Natural killer cell treated with Interleukin-12 subunit alpha and Interleukin-12 subunit beta and Interleukin-15 and Interleukin-18, amount 100 ng/mL, for 72 hours (primary cell): Measurements from ENCODE around the gene ZNF799. TPM values are rescaled to one million over a fixed set of nuclear protein-coding genes. Genes with fewer than 3 reads are reported as not detected.
"Not testable (repeated sequence)": the region's sequence is repeated elsewhere in the genome, so short reads cannot be mapped to it uniquely, and the experiment has no call there.

Source experiments
- ATAC-seq, 2 donors: fragments of 150-1000 bp; cut with Tn5 transposase in 1 of 2; sonication (Bioruptor Pico), chemical (Tn5 transposase) in 1 of 2; 2 replicates each; pipeline ENCODE4 v1.10.0; 2021
- DNase-seq: peaks from one replicate; pipeline ENCODE4 v3.0.0; 2022; ENCODE audit warnings: low spot score
- H3K27ac Mint-ChIP-seq, 2 donors: 1 replicate in 1 of 2; 2 replicates in 1 of 2; pipeline ENCODE4 v1.8.0; 2022; ENCODE audit warnings: mixed read lengths in 2 of 2, mild to moderate bottlenecking in 1 of 2, moderate library complexity in 1 of 2
- H3K27me3 Mint-ChIP-seq, 2 donors: 1 replicate in 1 of 2; 2 replicates in 1 of 2; pipeline ENCODE4 v1.8.0; 2022; ENCODE audit warnings: mixed read lengths in 2 of 2
- H3K36me3 Mint-ChIP-seq: one replicate; pipeline ENCODE4 v1.8.0; 2022; ENCODE audit warnings: mixed read lengths
- H3K4me1 Mint-ChIP-seq, 2 donors: 1 replicate in 1 of 2; 2 replicates in 1 of 2; pipeline ENCODE4 v1.8.0; 2022; ENCODE audit warnings: low read depth in 2 of 2, mixed read lengths in 2 of 2, mild to moderate bottlenecking in 1 of 2
- H3K4me3 Mint-ChIP-seq: one replicate; pipeline ENCODE4 v1.8.0; 2022; ENCODE audit warnings: mixed read lengths
- H3K9me3 Mint-ChIP-seq: 2 replicates; pipeline ENCODE4 v1.8.0; 2022; ENCODE audit warnings: mixed read lengths
- total RNA-seq, 2 donors: library from RNA; stranded (reverse); gene quantifications; one replicate each; pipeline ENCODE4 v1.2.3, GENCODE V29; 2022

The ZNF799 gene
- 1 to 10 TPM; 3.2 to 6.4 TPM for total RNA-seq

DNA sequence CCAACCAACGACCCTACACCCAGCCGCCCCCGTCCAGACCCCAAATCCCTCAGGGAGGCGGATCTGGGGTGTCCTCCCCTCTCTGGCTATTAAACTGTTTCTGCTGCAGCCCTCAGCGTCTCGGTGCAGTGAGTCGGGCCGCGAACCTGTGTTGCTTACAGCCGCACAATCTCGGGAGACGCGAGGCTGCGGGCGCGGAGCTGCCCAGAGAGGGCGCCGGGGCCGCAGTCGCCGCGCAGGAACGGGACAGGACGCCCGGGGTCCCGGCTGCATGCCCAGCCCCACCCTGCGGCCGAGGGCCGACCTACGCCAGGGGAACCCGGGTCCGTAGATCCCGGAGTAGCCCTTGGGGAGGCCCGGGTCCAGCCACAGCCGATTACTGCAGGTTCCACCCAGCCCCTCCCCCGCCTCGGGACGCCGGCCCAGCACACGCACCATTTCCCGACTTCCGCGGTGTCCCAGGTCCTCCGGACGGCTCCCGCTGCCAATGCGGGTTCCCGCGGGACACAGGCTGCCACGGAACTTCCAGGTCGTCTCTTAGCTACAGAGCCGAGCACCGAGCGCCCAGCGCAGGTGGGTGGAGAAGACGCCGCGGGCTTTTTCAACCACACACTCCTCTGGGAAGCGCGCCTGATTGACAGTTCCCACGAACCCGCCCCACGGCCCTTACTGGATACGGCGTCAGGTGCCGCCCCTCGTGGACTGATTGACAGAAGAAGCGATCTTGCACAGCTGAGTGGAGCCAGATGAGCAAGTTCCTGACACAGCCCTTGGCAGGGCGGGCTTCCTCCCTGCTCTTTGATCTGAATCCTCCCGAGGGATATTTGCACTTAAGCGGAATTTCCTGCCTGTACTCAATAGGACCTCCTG is at the start of gene ZNF799:
ZNF799 (minus strand) TSS at position 639 of the 870 bp plus-strand sequence; CDS start at position 438, 201 bp downstream.
- ATAC-seq (peak; percentile 97 to 99), DNase-seq (peak; percentile 93)
- peak within 1 kb of the TSS; percentile 49 to 88 for H3K27ac Mint-ChIP-seq
- peaks cover 5 to 12% of the 10 kb centered on the region in 2 donors for H3K4me1 Mint-ChIP-seq
- H3K36me3 Mint-ChIP-seq, result peaks cover 11% of the 10 kb centered on the region
- H3K4me3 Mint-ChIP-seq, result peak within 1 kb of the TSS; percentile 87
- H3K9me3 Mint-ChIP-seq, result no peaks in the 10 kb centered on the region
- no peaks in the 10 kb centered on the region for H3K27me3 Mint-ChIP-seq

DNA sequence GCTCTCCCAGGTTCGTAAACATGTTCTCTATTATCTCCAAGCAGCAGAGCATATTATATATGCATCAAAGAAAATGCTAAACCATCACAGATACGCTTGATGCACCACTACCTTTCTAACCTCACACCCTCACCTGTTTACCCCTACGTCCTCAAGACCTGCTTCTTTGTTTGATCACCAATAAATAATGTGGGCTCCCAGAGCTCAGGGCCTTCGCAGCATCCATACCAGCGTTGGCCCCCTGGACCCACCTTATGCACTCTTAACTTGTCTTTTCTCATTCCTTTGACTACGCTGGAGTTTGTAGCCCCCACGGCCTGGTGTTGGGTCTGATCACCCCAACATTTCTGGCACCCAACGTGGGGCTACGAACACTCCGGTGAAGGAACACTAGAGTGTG is 49.8 kb upstream of the ZNF799 start:
- ATAC-seq (no peak), DNase-seq (no peak)
- Mint-ChIP-seq H3K36me3 (peaks cover 25% of the 10 kb centered on the region), H3K27ac (no peak overlapping the region), H3K27me3 (peaks cover 0 to 2% of the 10 kb centered on the region in 2 donors), H3K4me3 (no peak overlapping the region), H3K9me3 (peaks cover 18% of the 10 kb centered on the region), H3K4me1 (no peaks in the 10 kb centered on the region)

DNA sequence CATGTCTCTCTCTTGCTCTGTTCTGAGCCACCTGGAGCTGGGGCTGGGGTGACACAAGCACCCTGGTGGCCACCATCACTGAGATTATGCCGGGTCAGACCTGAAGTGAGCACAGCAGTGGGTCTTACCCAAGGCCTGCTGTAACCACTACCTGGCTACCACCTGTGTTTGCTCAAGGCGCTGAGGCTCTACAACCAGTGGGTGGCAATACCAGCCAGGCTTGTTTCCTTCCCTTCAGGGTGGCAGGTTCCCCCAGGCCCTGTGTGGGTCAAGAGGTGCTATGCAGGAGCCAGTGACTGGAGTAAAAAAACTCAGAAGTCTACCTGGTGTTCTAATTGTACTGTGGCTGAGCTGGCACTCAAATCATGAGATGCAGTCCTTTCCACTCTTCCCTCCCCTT is 47.7 kb upstream of the ZNF799 start:
- Mint-ChIP-seq H3K27ac (no peak overlapping the region), H3K4me3 (no peak overlapping the region), H3K36me3 (peaks cover 33% of the 10 kb centered on the region), H3K9me3 (peaks cover 23% of the 10 kb centered on the region), H3K4me1 (no peaks in the 10 kb centered on the region), H3K27me3 (peaks cover 0 to 2% of the 10 kb centered on the region in 2 donors)
- DNase-seq (no peak), ATAC-seq (no peak)

DNA sequence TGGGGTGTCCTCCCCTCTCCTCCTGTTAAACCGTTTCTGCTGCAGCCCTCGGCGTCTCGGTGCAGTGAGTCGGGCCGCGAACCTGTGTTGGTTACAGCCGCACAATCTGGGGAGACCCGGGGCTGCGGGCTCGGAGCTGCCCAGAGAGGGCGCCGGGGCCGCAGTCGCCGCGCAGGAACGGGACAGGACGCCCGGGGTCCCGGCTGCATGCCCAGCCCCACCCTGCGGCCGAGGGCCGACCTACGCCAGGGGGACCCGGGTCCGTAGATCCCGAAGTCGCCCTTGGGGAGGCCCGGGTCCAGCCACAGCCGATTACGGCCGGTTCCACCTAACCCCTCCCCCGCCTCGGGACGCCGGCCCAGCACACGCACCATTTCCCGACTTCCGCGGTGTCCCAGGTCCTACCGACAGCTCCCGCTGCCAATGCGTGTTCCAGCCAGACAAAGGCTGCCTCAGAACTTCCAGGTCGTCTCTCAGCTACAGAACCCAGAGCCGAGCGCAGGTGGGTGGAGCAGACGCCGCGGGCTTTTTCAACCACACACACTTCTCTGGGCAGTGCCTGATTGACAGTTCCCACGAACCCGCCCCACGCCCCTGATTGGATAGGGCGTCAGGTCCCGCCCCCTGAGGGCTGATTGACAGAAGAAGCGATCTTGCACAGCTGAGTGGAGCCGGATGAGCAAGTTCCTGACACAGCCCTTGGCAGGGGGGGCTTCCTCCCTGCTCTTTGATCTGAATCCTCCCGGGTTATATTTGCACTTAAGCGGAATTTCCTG is 39.7 kb upstream of the ZNF799 start, which contains the start of gene ZNF443:
ZNF443 (minus strand) TSS at position 481 of the 776 bp plus-strand sequence; CDS start at position 374, 107 bp downstream.
- Mint-ChIP-seq H3K4me3 (peak within 1 kb of the TSS; percentile 99), H3K27ac (peak within 1 kb of the TSS; percentile 80 to 93), H3K9me3 (peaks cover 9% of the 10 kb centered on the region), H3K4me1 (peaks cover 5 to 11% of the 10 kb centered on the region in 2 donors), H3K27me3 (no peaks in the 10 kb centered on the region), H3K36me3 (peaks cover 21% of the 10 kb centered on the region)
- ATAC-seq (peak; percentile 100), DNase-seq (peak; percentile 98)

DNA sequence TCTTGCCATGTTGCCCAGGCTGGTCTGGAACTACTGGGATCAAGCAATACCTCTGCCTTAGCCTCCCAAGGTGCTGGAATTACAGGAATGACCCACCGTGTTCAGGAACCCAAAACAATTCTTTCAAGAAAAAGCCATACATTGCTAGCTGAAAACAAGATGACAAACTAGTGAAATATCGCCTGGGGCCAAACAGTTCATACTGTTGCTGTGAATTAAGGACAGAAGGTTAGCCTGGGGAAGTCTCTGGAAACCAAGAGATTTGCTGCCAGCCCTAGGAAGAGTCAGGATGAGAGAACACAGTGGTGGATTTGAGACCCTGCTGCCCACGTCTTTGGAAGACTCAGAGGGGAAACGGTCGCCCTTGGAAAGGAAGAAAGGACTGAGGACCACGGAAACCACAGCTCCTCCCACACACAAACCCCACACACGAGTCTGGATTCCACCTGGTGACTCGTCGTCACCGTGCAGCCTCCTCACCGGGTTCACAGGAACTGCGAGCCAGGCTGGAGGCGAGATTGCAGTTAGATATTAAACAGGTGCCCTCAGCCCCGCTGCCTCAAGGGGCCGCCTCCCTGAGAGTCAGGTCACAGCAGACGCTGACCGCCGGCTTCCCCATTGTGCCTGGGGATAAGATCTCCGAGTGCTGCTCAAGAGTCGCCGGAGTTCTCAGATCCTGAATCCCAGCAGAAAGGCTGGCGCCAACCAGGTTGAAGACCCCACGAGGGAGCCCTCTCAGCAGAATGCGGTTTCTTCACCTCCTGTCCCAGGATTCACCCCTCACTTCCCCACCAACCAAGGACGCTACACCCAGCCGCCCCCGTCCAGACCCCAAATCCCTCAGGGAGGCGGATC is 38.8 kb upstream of the ZNF799 start:
- not testable (repeated sequence) for DNase-seq, H3K9me3 Mint-ChIP-seq, H3K27me3 Mint-ChIP-seq, ATAC-seq, H3K27ac Mint-ChIP-seq
- Mint-ChIP-seq H3K36me3 (peaks cover 26% of the 10 kb centered on the region), H3K4me3 (peak overlapping the region; percentile 99), H3K4me1 (peaks cover 5 to 11% of the 10 kb centered on the region in 2 donors)

DNA sequence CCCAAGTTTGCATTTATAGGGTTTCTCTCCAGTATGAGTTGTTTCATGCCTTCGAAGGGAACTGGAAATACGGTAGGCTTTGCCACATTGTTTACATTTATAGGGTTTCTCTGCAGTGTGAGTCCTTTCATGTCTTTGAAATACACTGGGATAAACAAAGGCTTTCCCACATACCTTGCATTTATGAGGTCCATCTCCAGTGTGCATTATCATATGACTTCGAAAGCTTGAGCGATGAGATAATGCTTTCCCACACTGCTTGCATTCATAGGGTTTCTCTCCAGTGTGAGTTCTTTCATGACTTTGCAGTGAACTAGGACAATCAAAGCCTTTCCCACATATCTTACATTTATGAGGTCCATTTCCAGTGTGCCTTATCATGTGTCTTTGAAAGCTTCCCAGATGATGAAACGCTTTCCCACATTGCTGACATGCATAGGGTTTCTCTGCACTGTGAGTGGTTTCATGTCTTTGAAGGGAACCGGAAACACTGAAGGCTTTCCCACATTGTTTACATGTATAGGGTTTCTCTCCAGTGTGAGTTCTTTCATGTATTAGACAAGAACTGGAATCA is 29.7 kb upstream of the ZNF799 start:
- H3K4me3 Mint-ChIP-seq, ATAC-seq, H3K27me3 Mint-ChIP-seq, H3K27ac Mint-ChIP-seq, DNase-seq, H3K4me1 Mint-ChIP-seq: not testable (repeated sequence)
- Mint-ChIP-seq H3K36me3 (peaks cover 49% of the 10 kb centered on the region), H3K9me3 (peaks cover 20% of the 10 kb centered on the region)

DNA sequence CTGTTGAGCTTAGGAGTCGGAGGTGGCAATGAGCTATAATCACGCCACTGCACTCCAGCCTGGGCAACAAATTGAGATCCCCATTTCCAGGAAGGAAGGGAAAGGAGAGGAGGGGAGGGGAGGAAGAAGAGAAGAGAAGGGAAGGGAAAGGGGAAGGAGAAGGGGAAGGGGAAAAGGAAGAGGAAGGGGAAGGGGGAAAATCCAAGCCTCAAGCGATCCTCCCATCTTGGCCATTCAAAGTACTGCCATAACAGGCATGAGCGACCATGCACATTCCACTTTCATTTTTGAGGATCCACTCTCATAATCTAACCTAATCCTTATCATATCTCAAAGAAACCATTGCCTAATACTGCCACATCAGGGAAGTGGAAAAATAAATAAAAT is 24.8 kb upstream of the ZNF799 start:
- Mint-ChIP-seq H3K4me1 (no peaks in the 10 kb centered on the region), H3K36me3 (peaks cover 33% of the 10 kb centered on the region), H3K27ac (no peak overlapping the region), H3K27me3 (no peaks in the 10 kb centered on the region), H3K9me3 (peaks cover 14% of the 10 kb centered on the region), H3K4me3 (no peak overlapping the region)
- DNase-seq (no peak), ATAC-seq (no peak)

DNA sequence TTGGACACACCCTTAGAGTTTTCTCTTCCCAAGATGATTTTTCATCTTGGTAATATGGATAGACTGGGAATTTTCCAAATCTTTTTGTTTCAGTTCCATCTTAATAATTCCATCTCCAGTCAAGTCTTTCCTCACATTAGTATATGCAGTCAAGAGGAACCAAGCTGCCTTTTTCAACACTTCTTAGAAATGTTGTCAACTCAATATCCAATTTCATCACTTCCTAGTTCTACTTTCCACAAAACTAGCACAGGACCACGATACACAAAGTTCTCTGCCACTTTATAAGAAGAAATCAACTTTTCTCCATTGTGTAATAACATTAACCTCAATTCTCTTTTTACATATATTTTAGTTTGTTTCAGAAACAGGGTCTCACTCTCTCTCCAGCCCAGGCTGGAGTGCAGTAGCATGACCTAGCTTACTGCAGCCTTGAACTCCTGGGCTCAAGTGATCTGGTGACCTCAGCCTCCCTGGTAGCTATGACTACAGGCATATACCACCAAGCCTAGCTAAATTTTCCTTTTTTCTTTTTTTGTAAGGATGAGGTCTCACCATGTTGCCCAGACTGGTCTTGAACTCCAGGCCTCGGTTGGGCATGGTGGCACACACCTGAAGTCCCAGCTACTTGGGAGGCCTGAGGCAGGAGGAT is 24.3 kb upstream of the ZNF799 start:
- Mint-ChIP-seq H3K4me3 (no peak overlapping the region), H3K27ac (no peak overlapping the region), H3K9me3 (peaks cover 9% of the 10 kb centered on the region), H3K27me3 (no peaks in the 10 kb centered on the region), H3K4me1 (no peaks in the 10 kb centered on the region), H3K36me3 (peaks cover 30% of the 10 kb centered on the region)
- no peak for DNase-seq
- no peak for ATAC-seq

DNA sequence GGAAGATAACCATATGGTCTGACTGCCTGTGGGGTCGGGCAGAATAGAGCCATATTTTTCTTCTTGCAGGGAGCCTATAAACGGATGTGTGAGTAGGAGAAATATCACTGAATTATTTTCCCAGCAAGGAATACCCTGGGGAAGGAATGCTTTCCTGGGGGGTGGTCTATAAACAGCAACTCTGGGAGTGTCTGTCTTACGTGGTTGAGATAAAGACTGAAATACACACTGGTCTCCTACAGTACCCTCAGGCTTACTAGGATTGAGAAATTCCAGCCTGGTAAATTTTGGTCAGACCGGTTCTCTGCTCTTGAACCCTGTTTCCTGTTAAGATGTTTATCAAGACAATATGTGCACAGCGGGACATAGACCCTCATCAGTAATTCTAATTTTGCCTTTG is 16.2 kb upstream of the ZNF799 start:
- ATAC-seq, H3K4me1 Mint-ChIP-seq, H3K27ac Mint-ChIP-seq, H3K4me3 Mint-ChIP-seq, DNase-seq, H3K9me3 Mint-ChIP-seq, H3K27me3 Mint-ChIP-seq: not testable (repeated sequence)
- peaks cover 17% of the 10 kb centered on the region for H3K36me3 Mint-ChIP-seq

DNA sequence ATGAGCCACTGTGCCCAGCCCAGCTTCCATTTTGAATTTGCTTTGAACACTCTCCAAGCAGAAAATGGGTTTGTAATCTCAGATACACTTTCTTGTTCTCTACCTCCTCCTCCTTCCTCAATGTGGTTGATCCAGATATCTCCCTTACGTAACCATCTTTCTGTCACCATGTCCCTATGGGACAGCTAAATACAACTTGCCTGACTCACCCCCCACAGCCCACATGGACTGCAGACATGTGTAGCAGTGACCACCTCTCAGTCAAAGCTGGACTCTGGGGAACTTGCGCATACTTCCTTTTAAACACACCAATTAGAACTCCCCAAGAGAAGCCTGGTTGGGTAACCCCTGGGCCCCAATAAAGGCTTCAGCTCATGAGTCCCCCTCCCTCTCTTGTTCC is 10.8 kb upstream of the ZNF799 start:
- Mint-ChIP-seq H3K4me3 (no peak overlapping the region), H3K4me1 (peaks cover 0 to 2% of the 10 kb centered on the region in 2 donors), H3K9me3 (peaks cover 7% of the 10 kb centered on the region), H3K27ac (no peak overlapping the region), H3K36me3 (peaks cover 12% of the 10 kb centered on the region), H3K27me3 (no peaks in the 10 kb centered on the region)
- DNase-seq, result no peak
- ATAC-seq, result no peak

DNA sequence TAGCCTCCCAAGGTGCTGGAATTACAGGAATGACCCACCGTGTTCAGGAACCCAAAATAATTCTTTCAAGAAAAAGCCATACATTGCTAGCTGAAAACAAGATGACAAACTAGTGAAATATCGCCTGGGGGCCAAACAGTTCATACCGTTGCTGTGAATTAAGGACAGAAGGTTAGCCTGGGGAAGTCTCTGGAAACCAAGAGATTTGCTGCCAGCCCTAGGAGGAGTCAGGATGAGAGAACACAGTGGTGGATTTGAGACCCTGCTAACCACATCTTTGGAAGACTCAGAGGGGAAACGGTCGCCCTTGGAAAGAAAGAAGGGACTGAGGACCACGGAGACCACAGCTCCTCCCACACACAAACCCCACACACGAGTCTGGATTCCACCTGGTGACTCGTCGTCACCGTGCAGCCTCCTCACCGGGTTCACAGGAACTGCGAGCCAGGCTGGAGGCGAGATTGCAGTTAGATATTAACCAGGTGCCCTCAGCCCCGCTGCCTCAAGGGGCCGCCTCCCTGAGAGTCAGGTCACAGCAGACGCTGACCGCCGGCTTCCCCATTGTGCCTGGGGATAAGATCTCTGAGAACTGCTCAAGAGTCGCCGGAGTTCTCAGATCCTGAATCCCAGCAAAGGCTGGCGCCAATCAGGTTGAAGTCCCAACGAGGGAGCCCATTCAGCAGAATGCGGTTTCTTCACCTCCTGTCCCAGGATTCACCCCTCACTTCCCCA is 1.0 kb downstream of the ZNF799 start:
- ATAC-seq, result peak; percentile 0 to 4
- not testable (repeated sequence) for H3K27me3 Mint-ChIP-seq, DNase-seq, H3K9me3 Mint-ChIP-seq
- peak overlapping the region in 1 of 2 donors; percentile 81 for H3K27ac Mint-ChIP-seq
- peaks cover 17% of the 10 kb centered on the region for H3K36me3 Mint-ChIP-seq
- H3K4me3 Mint-ChIP-seq, result peak overlapping the region; percentile 87
- peaks cover 5 to 15% of the 10 kb centered on the region in 2 donors for H3K4me1 Mint-ChIP-seq

DNA sequence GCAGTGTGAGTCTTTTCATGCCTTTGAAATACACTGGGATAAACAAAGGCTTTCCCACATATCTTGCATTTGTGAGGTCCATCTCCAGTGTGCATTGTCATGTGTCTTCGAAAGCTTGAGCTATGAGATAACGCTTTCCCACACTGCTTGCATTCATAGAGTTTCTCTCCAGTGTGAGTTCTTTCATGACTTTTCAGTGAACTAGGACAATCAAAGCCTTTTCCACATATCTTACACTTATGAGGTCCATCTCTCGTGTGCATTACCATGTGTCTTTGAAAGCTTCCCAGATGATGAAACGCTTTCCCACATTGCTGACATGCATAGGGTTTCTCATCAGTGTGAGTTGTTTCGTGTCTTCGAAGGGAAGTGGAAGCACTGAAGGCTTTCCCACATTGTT is 9.9 kb downstream of the ZNF799 start:
- not testable (repeated sequence) for DNase-seq, ATAC-seq, H3K4me1 Mint-ChIP-seq, H3K4me3 Mint-ChIP-seq, H3K9me3 Mint-ChIP-seq, H3K27me3 Mint-ChIP-seq, H3K27ac Mint-ChIP-seq
- peaks cover 54% of the 10 kb centered on the region for H3K36me3 Mint-ChIP-seq
